ENCODE data around the gene STAM.
"Not testable (repeated sequence)": the region's sequence is repeated elsewhere in the genome, so short reads cannot be mapped to it uniquely, and the experiment has no call there.

Gene STAM

GRCh38 chr10:17643755-17644484 is at the start of gene STAM:
STAM (plus strand) TSS chr10:17644151; CDS start chr10:17644340, 189 bp downstream.
- DNase-seq (ENCODE audit: low read depth in 2 of 2) = peak; percentile 78 to 85

- DNase-seq (ENCODE audit: low read depth in 2 of 2) = no peak
Observed at GRCh38 chr10:17597386-17597785, 46.6 kb upstream of the STAM start.

- DNase-seq (ENCODE audit: low read depth in 2 of 2) = no peak
Observed at GRCh38 chr10:17599089-17599488, 44.9 kb upstream of the STAM start.

GRCh38 chr10:17605936-17606335 is 38.0 kb upstream of the STAM start:
- DNase-seq (ENCODE audit: low read depth in 2 of 2) = no peak

- no peak for DNase-seq (ENCODE audit: low read depth in 2 of 2)
Observed at GRCh38 chr10:17606547-17607040, 37.4 kb upstream of the STAM start.

GRCh38 chr10:17607060-17607459 is 36.9 kb upstream of the STAM start:
- no peak for DNase-seq (ENCODE audit: low read depth in 2 of 2)

GRCh38 chr10:17607603-17608332 is 36.2 kb upstream of the STAM start:
- DNase-seq (ENCODE audit: low read depth in 2 of 2) = no peak

GRCh38 chr10:17609523-17610079 is 34.4 kb upstream of the STAM start:
- no peak for DNase-seq (ENCODE audit: low read depth in 2 of 2)

GRCh38 chr10:17616403-17617030 is 27.4 kb upstream of the STAM start:
- DNase-seq (ENCODE audit: low read depth in 2 of 2) = no peak

GRCh38 chr10:17617031-17617911 is 26.7 kb upstream of the STAM start, which contains the start of gene HACD1:
HACD1 (minus strand) TSS chr10:17617374; CDS start chr10:17617339, 35 bp downstream.
- DNase-seq (ENCODE audit: low read depth in 2 of 2) = peak in 1 of 2 donors; percentile 35

- DNase-seq (ENCODE audit: low read depth in 2 of 2) = no peak
Observed at GRCh38 chr10:17622061-17622460, 21.9 kb upstream of the STAM start.

- DNase-seq (ENCODE audit: low read depth in 2 of 2) = no peak
Observed at GRCh38 chr10:17624996-17625395, 19.0 kb upstream of the STAM start.

- DNase-seq (ENCODE audit: low read depth in 2 of 2) = no peak
Observed at GRCh38 chr10:17626656-17627055, 17.3 kb upstream of the STAM start.

- DNase-seq (ENCODE audit: low read depth in 2 of 2) = not testable (repeated sequence)
Observed at GRCh38 chr10:17632590-17632989, 11.4 kb upstream of the STAM start.

- no peak for DNase-seq (ENCODE audit: low read depth in 2 of 2)
Observed at GRCh38 chr10:17633353-17633752, 10.6 kb upstream of the STAM start.

- no peak for DNase-seq (ENCODE audit: low read depth in 2 of 2)
Observed at GRCh38 chr10:17637869-17638268, 6.1 kb upstream of the STAM start.

GRCh38 chr10:17640331-17640816 is 3.6 kb upstream of the STAM start:
- no peak for DNase-seq (ENCODE audit: low read depth in 2 of 2)

GRCh38 chr10:17643339-17643754 is 604 bp upstream of the STAM start:
- DNase-seq (ENCODE audit: low read depth in 2 of 2) = no peak

- DNase-seq (ENCODE audit: low read depth in 2 of 2) = no peak
Observed at GRCh38 chr10:17644485-17644943, 563 bp downstream of the STAM start.

- no peak for DNase-seq (ENCODE audit: low read depth in 2 of 2)
Observed at GRCh38 chr10:17645621-17646345, 1.8 kb downstream of the STAM start.

All from stimulated activated CD8-positive, alpha-beta memory T cell treated with anti-CD3 and anti-CD28 coated beads, Interleukin-7, amount 100 ng/mL, for 1 hour (primary cell).